ENCODE data around the gene R3HDM4.

R3HDM4 gene

GRCh38 chr19:956766-957440 lies 43.9 kb upstream of the R3HDM4 start:
- no peak for TF ChIP-seq CTCF (IDR thresholded peaks at IDR 0.05)
- H3K4me3 ChIP-seq: no peak overlapping the region
- H3K36me3 ChIP-seq: no peaks in the 10 kb centered on the region
- H3K4me1 ChIP-seq: no peaks in the 10 kb centered on the region
- no peaks in the 10 kb centered on the region for H3K9me3 ChIP-seq
- no peak for DNase-seq
- intact Hi-C loops (cut with DNase I; ENCODE audit: low total_unique reads): no loop called here
- H3K27me3 ChIP-seq: peaks cover 0 to 43% of the 10 kb centered on the region in 2 donors
- no peak overlapping the region for H3K27ac ChIP-seq

- Histone ChIP-seq H3K9me3 (no peaks in the 10 kb centered on the region), H3K27ac (no peak overlapping the region), H3K27me3 (peaks cover 0 to 42% of the 10 kb centered on the region in 2 donors), H3K4me1 (no peaks in the 10 kb centered on the region), H3K36me3 (no peaks in the 10 kb centered on the region), H3K4me3 (no peak overlapping the region)
- DNase-seq: no peak
- no peak for TF ChIP-seq CTCF (IDR thresholded peaks at IDR 0.05)
- intact Hi-C loops (cut with DNase I; ENCODE audit: low total_unique reads): no loop called here
These were observed 43.1 kb upstream of the R3HDM4 start for GRCh38 chr19:955803-956765.

- intact Hi-C loops (cut with DNase I; ENCODE audit: low total_unique reads): no loop called here
- Histone ChIP-seq H3K27me3 (peaks cover 0 to 40% of the 10 kb centered on the region in 2 donors), H3K27ac (no peak overlapping the region), H3K4me3 (no peak overlapping the region), H3K4me1 (no peaks in the 10 kb centered on the region), H3K36me3 (no peaks in the 10 kb centered on the region), H3K9me3 (no peaks in the 10 kb centered on the region)
- no peak for DNase-seq
- no peak for TF ChIP-seq CTCF (IDR thresholded peaks at IDR 0.05)
These were observed 41.9 kb upstream of the R3HDM4 start for GRCh38 chr19:954672-955494.

DNA sequence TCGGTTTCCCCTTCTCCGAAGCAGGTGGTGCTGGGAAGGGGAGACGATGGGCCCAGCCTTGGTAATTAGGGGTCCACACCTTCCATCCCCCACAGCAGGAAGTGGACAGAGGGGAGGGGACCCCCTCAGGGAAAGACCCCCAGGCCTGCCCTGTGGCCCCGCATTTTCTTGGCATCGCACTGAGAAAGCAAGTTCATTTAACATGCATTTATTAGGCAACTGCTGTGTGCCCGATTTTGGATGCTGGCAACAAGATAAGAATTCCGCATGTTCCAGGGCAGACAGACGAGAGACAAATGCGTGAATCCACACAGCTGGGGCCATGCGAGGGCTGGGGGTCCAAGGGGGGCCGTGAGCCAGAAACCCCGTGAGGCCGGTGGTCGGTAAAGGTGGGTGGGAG lies 41.3 kb upstream of the R3HDM4 start:
- no peak for TF ChIP-seq CTCF (IDR thresholded peaks at IDR 0.05)
- intact Hi-C loops (cut with DNase I; ENCODE audit: low total_unique reads): no loop called here
- no peak overlapping the region for H3K27ac ChIP-seq
- no peaks in the 10 kb centered on the region for H3K4me1 ChIP-seq
- H3K36me3 ChIP-seq: no peaks in the 10 kb centered on the region
- no peak for DNase-seq
- no peaks in the 10 kb centered on the region for H3K9me3 ChIP-seq
- H3K27me3 ChIP-seq: peaks cover 0 to 40% of the 10 kb centered on the region in 2 donors
- no peak overlapping the region for H3K4me3 ChIP-seq

GRCh38 chr19:953445-954271 lies 40.6 kb upstream of the R3HDM4 start:
- Histone ChIP-seq H3K27ac (no peak overlapping the region), H3K9me3 (no peaks in the 10 kb centered on the region), H3K4me1 (no peaks in the 10 kb centered on the region), H3K27me3 (peaks cover 0 to 40% of the 10 kb centered on the region in 2 donors), H3K4me3 (no peak overlapping the region), H3K36me3 (no peaks in the 10 kb centered on the region)
- no peak for DNase-seq
- intact Hi-C loops (cut with DNase I; ENCODE audit: low total_unique reads): no loop called here
- TF ChIP-seq CTCF (IDR thresholded peaks at IDR 0.05): no peak

All from tibial artery (tissue), 4 donors.